GM18502 (cell line): ENCODE results near the gene TMEM63A.

Experiments
- ATAC-seq: cut with Tn5 transposase; IDR thresholded peaks from one replicate; pipeline ENCODE4 v1.9.1; 2021; ENCODE audit warnings: mild to moderate bottlenecking; ENCODE audit not compliant: unreplicated experiment, poor library complexity

Gene TMEM63A

GRCh38 chr1:225887030-225887314 is 4.8 kb upstream of the TMEM63A start:
- no peak for ATAC-seq

GRCh38 chr1:225886159-225887029 is 4.2 kb upstream of the TMEM63A start:
- no peak for ATAC-seq

DNA sequence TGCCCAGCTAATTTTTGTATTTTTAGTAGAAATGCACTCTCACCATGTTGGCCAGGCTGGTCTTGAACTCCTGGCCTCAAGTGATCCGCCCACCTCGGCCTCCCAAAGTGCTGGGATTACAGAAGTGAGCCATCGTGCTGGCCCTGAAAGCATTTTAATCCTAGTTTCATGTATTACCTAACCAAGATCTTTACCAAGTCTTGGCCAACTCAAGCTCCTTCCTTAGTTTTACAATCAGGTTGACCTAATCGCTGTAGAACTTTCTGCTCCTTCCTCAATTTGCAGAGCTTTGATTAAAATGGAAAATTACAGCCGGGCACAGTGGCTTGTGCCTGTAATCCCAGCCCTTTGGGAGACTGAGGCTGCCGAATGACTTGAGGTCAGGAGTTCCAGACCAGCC is 3.2 kb upstream of the TMEM63A start:
- ATAC-seq: no peak

GRCh38 chr1:225883616-225884265 is 1.6 kb upstream of the TMEM63A start:
- ATAC-seq: no peak

GRCh38 chr1:225882694-225883615 is 775 bp upstream of the TMEM63A start:
- ATAC-seq: peak; percentile 38

DNA sequence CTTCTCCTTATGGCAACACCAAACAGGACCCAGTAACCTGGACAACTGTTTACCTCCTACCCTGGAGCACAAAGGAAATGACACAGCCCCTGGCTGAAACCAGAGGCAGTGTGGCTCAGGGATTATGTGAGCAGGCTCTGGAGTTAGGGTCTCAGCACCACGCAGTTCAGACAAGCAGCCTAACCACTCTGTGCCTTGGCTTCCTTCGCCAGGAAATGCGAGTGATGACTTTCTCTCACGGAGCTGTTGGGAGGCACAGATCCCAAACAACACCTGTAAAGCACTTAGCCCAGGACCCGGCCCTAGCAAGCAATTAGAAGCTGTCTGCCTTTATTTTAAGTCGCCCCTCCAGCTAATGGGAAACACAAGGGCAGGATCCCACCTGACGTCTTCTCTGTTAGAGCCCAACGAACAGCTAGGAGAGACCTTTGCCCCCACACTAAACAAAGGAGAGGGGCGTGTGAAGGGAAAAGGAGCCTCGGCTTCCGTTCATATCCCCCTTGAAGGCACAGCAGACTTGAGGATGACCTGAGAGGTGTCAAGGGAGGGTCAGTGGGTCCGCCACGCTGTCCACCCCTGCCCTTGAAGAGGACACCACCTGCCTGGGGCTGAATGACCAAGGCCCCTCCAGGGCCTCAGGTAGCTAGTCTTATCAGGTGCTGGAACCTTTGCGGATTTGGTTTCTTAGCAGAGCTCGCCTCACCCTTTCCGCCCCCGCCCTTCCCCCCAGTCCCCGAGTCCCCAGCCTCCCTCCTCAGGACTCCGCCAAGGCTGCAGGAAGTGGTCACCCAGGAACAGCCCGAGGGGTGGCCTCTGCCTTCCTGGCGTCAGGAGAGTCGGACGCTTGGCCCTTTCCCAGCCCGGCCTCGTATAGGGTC is 860 bp downstream of the TMEM63A start:
- ATAC-seq: peak; percentile 13

- ATAC-seq: no peak
Measured at GRCh38 chr1:225880636-225881035, 1.5 kb downstream of the TMEM63A start.

DNA sequence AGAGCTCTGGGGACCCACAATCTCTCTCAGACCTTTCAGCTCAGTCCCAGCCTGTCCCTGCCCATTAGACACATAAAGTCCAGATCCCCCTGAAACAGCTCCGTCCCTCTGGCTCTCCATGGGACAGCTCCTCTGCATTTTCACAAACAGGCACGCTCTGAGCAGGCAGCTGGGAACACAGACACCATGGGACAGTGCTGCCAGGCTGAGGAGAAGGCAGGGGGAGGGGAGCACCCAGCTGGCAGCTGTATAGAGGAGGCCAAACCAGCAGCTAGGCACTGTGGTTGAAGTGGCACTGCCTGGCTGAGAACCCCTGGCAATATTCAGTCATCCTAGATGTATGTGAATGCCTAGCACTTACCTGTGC is 2.0 kb downstream of the TMEM63A start:
- no peak for ATAC-seq

- no peak for ATAC-seq
Measured at GRCh38 chr1:225879521-225880221, 2.5 kb downstream of the TMEM63A start.

- no peak for ATAC-seq
Measured at GRCh38 chr1:225878282-225878681, 3.9 kb downstream of the TMEM63A start.

DNA sequence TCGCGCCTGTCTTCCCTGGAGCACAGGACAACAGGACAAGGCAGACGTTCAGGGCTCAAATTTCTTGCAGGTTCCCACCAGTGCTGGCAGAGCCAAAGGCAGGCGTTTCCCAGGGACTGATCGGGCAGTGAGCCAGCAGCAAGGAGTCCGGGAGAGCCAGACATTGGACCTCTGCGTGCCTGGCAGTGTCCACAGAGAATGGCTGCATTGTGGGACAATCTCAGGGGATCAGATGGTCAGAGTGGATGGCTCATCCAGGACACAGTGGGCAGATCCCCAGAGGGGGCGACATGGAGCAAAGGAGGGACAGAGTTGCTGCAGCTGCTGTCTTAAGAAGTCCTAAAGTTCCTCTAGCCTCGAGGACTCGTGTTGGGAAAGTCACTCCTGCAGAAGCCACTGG is 4.6 kb downstream of the TMEM63A start:
- no peak for ATAC-seq

- no peak for ATAC-seq
Measured at GRCh38 chr1:225876900-225877510, 5.2 kb downstream of the TMEM63A start.

DNA sequence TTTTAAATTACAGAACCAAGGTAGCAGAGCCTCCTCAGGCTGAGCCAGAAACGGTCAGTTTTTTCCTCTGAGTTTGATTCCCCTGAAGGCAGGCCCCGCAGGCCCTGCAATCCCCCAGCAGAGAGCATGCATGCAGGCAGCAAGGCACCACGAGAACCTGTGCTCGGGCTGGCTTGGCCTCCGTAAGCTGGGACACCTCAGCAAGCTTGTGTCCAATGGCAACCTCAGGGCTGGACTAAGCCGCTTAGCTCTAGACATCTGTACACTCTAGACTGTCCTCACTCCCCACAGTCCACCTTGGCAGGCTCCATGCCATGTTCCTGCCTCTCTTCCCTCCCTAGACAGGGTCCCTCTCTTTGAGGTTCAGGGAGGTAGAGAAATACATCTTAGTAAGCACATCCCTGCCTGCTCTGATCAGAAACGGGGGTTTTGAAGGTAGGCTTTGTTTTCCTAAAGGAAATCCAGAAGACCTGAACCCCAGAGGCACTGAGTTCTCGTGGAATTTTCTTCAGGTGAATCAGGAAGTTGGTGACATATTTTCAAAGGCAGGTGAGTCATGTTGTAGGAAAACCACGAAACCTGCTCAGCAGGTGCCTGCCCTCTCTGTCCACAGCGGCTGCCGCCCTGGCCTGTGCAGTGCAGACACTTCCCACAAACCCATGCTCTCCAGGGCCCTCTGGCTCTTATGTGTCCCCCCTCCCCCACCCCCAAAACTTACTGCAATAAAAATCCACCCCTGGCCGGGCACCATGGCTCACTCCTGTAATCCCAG is 7.0 kb downstream of the TMEM63A start:
- no peak for ATAC-seq

GRCh38 chr1:225874431-225874830 is 7.7 kb downstream of the TMEM63A start:
- no peak for ATAC-seq

GRCh38 chr1:225873281-225873850 is 8.8 kb downstream of the TMEM63A start:
- no peak for ATAC-seq

GRCh38 chr1:225872075-225872430 is 10.1 kb downstream of the TMEM63A start:
- no peak for ATAC-seq

- ATAC-seq: no peak
Measured at GRCh38 chr1:225871359-225872074, 10.7 kb downstream of the TMEM63A start.
